Gastroesophageal sphincter (tissue), 3 donors: ENCODE measurements around the gene SNX1.

Experiments
- CTCF ChIP-seq, 4 experiments: fragments of 200-600 bp in 2 of 4; fragments of 450-650 bp in 2 of 4; sonication (generic) in 1 of 4; IDR thresholded peaks; one replicate each; pipeline ENCODE4 v1.5.1; 2017 to 2019; ENCODE audit warnings: antibody characterized with exemption in 4 of 4, mild to moderate bottlenecking in 2 of 4, moderate library complexity in 2 of 4
- POLR2A ChIP-seq, 2 donors: fragments of 450-650 bp; IDR thresholded peaks; one replicate each; pipeline ENCODE4 v1.6.1; 2017; ENCODE audit warnings: antibody characterized with exemption in 2 of 2, mild to moderate bottlenecking in 2 of 2, moderate library complexity in 1 of 2
- POLR2AphosphoS5 ChIP-seq: sonication (generic); formaldehyde crosslinking; IDR thresholded peaks from one replicate; pipeline ENCODE4 v1.6.1; 2017; ENCODE audit warnings: antibody characterized with exemption

GRCh38 chr15:64090527-64090926 lies 5.3 kb upstream of the SNX1 start:
- TF ChIP-seq POLR2A (IDR thresholded peaks at IDR 0.05) = no peak
- no peak for TF ChIP-seq CTCF (IDR thresholded peaks at IDR 0.05)
- TF ChIP-seq POLR2AphosphoS5 = no peak
